HUES6 (cell line): ENCODE results near the gene IL1RAP.

ENCODE experiments used
- H3K27ac ChIP-seq: 2 replicates; pipeline ENCODE4 v1.7.0; 2013; ENCODE audit warnings: low read depth, mild to moderate bottlenecking, low read length, inconsistent platforms
- H3K27me3 ChIP-seq: 2 replicates; pipeline ENCODE4 v1.6.1; 2013; ENCODE audit warnings: low read length; ENCODE audit not compliant: control insufficient read depth, insufficient read depth
- H3K36me3 ChIP-seq: 2 replicates; pipeline ENCODE4 v1.6.1; 2013; ENCODE audit warnings: low read length; ENCODE audit not compliant: control insufficient read depth, insufficient read depth
- H3K4me1 ChIP-seq: 2 replicates; pipeline ENCODE4 v1.6.1; 2013; ENCODE audit warnings: low read length; ENCODE audit not compliant: control insufficient read depth, insufficient read depth
- H3K4me3 ChIP-seq: 2 replicates; pipeline ENCODE4 v1.5.1; 2013; ENCODE audit warnings: low read depth, low read length
- H3K9ac ChIP-seq: one replicate; pipeline ENCODE4 v1.6.1; 2013; ENCODE audit warnings: mild to moderate bottlenecking, low read length
- H3K9me3 ChIP-seq: 2 replicates; pipeline ENCODE4 v1.6.1; 2013; ENCODE audit warnings: low read depth, low read length; ENCODE audit not compliant: control insufficient read depth, insufficient read depth

The IL1RAP gene

GRCh38 chr3:190595807-190596206, 81.9 kb downstream of the IL1RAP start:
- Histone ChIP-seq H3K36me3 (no peaks in the 10 kb centered on the region), H3K9me3 (0 out of 2 replicates have a peak, but pooled peaks cover 5% of the 10 kb centered on the region), H3K4me3 (no peak overlapping the region), H3K9ac (no peak overlapping the region), H3K27ac (no peak overlapping the region), H3K27me3 (no peaks in the 10 kb centered on the region), H3K4me1 (no peaks in the 10 kb centered on the region)

- Histone ChIP-seq H3K27ac (no peak overlapping the region), H3K9ac (no peak overlapping the region), H3K4me3 (no peak overlapping the region), H3K4me1 (no peaks in the 10 kb centered on the region), H3K36me3 (no peaks in the 10 kb centered on the region), H3K9me3 (0 out of 2 replicates have a peak, but pooled peaks cover 5% of the 10 kb centered on the region), H3K27me3 (no peaks in the 10 kb centered on the region)
These were observed 82.7 kb downstream of the IL1RAP start for GRCh38 chr3:190596349-190597285.

- Histone ChIP-seq H3K36me3 (no peaks in the 10 kb centered on the region), H3K4me1 (no peaks in the 10 kb centered on the region), H3K9me3 (no peaks in the 10 kb centered on the region), H3K4me3 (no peak overlapping the region), H3K27me3 (no peaks in the 10 kb centered on the region), H3K27ac (no peak overlapping the region), H3K9ac (no peak overlapping the region)
These were observed 83.4 kb downstream of the IL1RAP start for GRCh38 chr3:190597291-190597690.

- H3K27me3 ChIP-seq: no peaks in the 10 kb centered on the region
- no peak overlapping the region for H3K4me3 ChIP-seq
- peaks cover 3% of the 10 kb centered on the region; the same call in 1 of the 2 replicates for H3K9me3 ChIP-seq
- H3K9ac ChIP-seq: no peak overlapping the region
- no peaks in the 10 kb centered on the region; the same call in 1 of the 2 replicates for H3K4me1 ChIP-seq
- H3K27ac ChIP-seq: no peak overlapping the region
- no peaks in the 10 kb centered on the region for H3K36me3 ChIP-seq
These were observed 87.7 kb downstream of the IL1RAP start for GRCh38 chr3:190601622-190602021.

- H3K27me3 ChIP-seq: no peaks in the 10 kb centered on the region
These were observed 91.5 kb downstream of the IL1RAP start for GRCh38 chr3:190605385-190605784.

GRCh38 chr3:190606596-190606995, 92.7 kb downstream of the IL1RAP start:
- H3K27ac ChIP-seq: no peak overlapping the region
- H3K9me3 ChIP-seq: peaks cover 3% of the 10 kb centered on the region; the same call in 1 of the 2 replicates
- no peak overlapping the region for H3K9ac ChIP-seq
- H3K27me3 ChIP-seq: no peaks in the 10 kb centered on the region
- no peaks in the 10 kb centered on the region; the same call in 1 of the 2 replicates for H3K4me1 ChIP-seq
- H3K4me3 ChIP-seq: no peak overlapping the region
- no peaks in the 10 kb centered on the region for H3K36me3 ChIP-seq

More at GRCh38 chr3:190605385-190605784, 91.5 kb downstream of the IL1RAP start:
- Histone ChIP-seq H3K9me3 (peaks cover 3% of the 10 kb centered on the region; the same call in 1 of the 2 replicates), H3K4me1 (no peaks in the 10 kb centered on the region; the same call in 1 of the 2 replicates), H3K9ac (no peak overlapping the region), H3K27ac (no peak overlapping the region), H3K4me3 (no peak overlapping the region), H3K36me3 (no peaks in the 10 kb centered on the region)

- Histone ChIP-seq H3K36me3 (no peaks in the 10 kb centered on the region), H3K27ac (no peak overlapping the region), H3K9me3 (peaks cover 3% of the 10 kb centered on the region; the same call in 1 of the 2 replicates), H3K9ac (no peak overlapping the region), H3K4me1 (no peaks in the 10 kb centered on the region; the same call in 1 of the 2 replicates), H3K27me3 (no peaks in the 10 kb centered on the region), H3K4me3 (no peak overlapping the region)
These were observed 93.1 kb downstream of the IL1RAP start for GRCh38 chr3:190607021-190607420.

GRCh38 chr3:190608850-190609589, 95.1 kb downstream of the IL1RAP start:
- H3K27me3 ChIP-seq: no peaks in the 10 kb centered on the region
- no peaks in the 10 kb centered on the region for H3K36me3 ChIP-seq
- no peak overlapping the region for H3K4me3 ChIP-seq
- H3K4me1 ChIP-seq: no peaks in the 10 kb centered on the region; the same call in 1 of the 2 replicates
- H3K27ac ChIP-seq: no peak overlapping the region
- H3K9me3 ChIP-seq: peaks cover 3% of the 10 kb centered on the region; the same call in 1 of the 2 replicates
- H3K9ac ChIP-seq: no peak overlapping the region

GRCh38 chr3:190614226-190615059, 100.6 kb downstream of the IL1RAP start:
- H3K9ac ChIP-seq: no peak overlapping the region
- H3K27ac ChIP-seq: no peak overlapping the region
- no peak overlapping the region for H3K4me3 ChIP-seq
- no peaks in the 10 kb centered on the region for H3K27me3 ChIP-seq
- H3K36me3 ChIP-seq: no peaks in the 10 kb centered on the region
- no peaks in the 10 kb centered on the region for H3K9me3 ChIP-seq
- no peaks in the 10 kb centered on the region for H3K4me1 ChIP-seq

- H3K4me3 ChIP-seq: no peak overlapping the region
- H3K27me3 ChIP-seq: no peaks in the 10 kb centered on the region
- no peaks in the 10 kb centered on the region for H3K9me3 ChIP-seq
- no peaks in the 10 kb centered on the region for H3K36me3 ChIP-seq
- no peaks in the 10 kb centered on the region for H3K4me1 ChIP-seq
- no peak overlapping the region for H3K9ac ChIP-seq
- H3K27ac ChIP-seq: no peak overlapping the region
These were observed 101.1 kb downstream of the IL1RAP start for GRCh38 chr3:190615060-190615384.
